H1 (cell line): Measurements from ENCODE around the gene WBP11. TPM values are rescaled to one million over a fixed set of nuclear protein-coding genes. Genes with fewer than 3 reads are reported as not detected.

Experiments used
- BRCA1 ChIP-seq: IDR thresholded peaks from 2 replicates; pipeline ENCODE4 v1.6.1; 2012; ENCODE audit warnings: low read depth, low read length, improper control_type of control experiment
- CTBP2 ChIP-seq: IDR thresholded peaks from 2 replicates; pipeline ENCODE4 v1.7.0; 2011; ENCODE audit warnings: borderline replicate concordance, mild to moderate bottlenecking, moderate library complexity, mixed read lengths, low read length; ENCODE audit not compliant: insufficient read depth, insufficient read length
- HDAC6 ChIP-seq: IDR thresholded peaks from one replicate; pipeline ENCODE4 v1.7.1; 2012; ENCODE audit warnings: low read depth, mild to moderate bottlenecking, inconsistent platforms, low read length, moderate library complexity
- KDM1A ChIP-seq: fragments of 200-600, 300-600 bp; sonication (generic); IDR thresholded peaks from 2 replicates; pipeline ENCODE4 v1.7.1; 2016; ENCODE audit warnings: mild to moderate bottlenecking, low read length, borderline replicate concordance
- SAP30 ChIP-seq: fragments of 300-600 bp; sonication (generic); IDR thresholded peaks from 2 replicates; pipeline ENCODE4 v1.7.1; 2012; ENCODE audit warnings: low read length, moderate library complexity, mild to moderate bottlenecking, inconsistent platforms; ENCODE audit not compliant: insufficient read depth, insufficient replicate concordance
- SIRT6 ChIP-seq: IDR thresholded peaks from one replicate; pipeline ENCODE4 v1.7.1; 2012; ENCODE audit warnings: low read length, inconsistent platforms
- SP1 ChIP-seq: IDR thresholded peaks from 2 replicates; pipeline ENCODE4 v1.6.1; 2011; ENCODE audit warnings: low read depth, low read length
- TBP ChIP-seq: IDR thresholded peaks from 2 replicates; pipeline ENCODE4 v1.6.1; 2011; ENCODE audit warnings: low read depth, low read length, improper control_type of control experiment
- polyA plus RNA-seq, 7 experiments: library from polyadenylated mRNA; depleted of rRNA in 3 of 7; stranded (reverse) in 5 of 7; unstranded in 2 of 7; fragments of >200 nt in 5 of 7; fragments of 200-250 nt in 2 of 7; gene quantifications; 1 replicate in 5 of 7; 2 replicates in 1 of 7; 4 replicates in 1 of 7; pipeline versions ENCODE4 v1.2.1 to v1.2.3, GENCODE V29; 2011 to 2013; ENCODE audit warnings: missing spikeins in 2 of 7, mixed read lengths in 2 of 7
- total RNA-seq: library from RNA; stranded (reverse); fragmentation: NEBNext Ultra II Directional; extraction: Animal tissue kit (Norgen Biotek cat#: 25700); gene quantifications from 2 replicates; pipeline ENCODE4 v1.2.1, GENCODE V29; 2021
- TF ChIP-seq, protein P1 (sequence below): fragments of 300-600 bp; sonication (generic); IDR thresholded peaks from 2 replicates; pipeline ENCODE4 v1.7.1; 2012; ENCODE audit warnings: low read length, moderate library complexity, mild to moderate bottlenecking, inconsistent platforms; ENCODE audit not compliant: insufficient replicate concordance
- TF ChIP-seq, protein P2 (sequence below): IDR thresholded peaks from 2 replicates; pipeline ENCODE4 v1.6.1; 2011; ENCODE audit warnings: low read length, improper control_type of control experiment

The WBP11 gene
- total and polyA plus RNA-seq, 2 of the 8 experiments (the other 6 are each of a cell fraction or from before 2014, with no cell fraction given): 22.1 to 134 TPM

- TF ChIP-seq, protein P1, sequence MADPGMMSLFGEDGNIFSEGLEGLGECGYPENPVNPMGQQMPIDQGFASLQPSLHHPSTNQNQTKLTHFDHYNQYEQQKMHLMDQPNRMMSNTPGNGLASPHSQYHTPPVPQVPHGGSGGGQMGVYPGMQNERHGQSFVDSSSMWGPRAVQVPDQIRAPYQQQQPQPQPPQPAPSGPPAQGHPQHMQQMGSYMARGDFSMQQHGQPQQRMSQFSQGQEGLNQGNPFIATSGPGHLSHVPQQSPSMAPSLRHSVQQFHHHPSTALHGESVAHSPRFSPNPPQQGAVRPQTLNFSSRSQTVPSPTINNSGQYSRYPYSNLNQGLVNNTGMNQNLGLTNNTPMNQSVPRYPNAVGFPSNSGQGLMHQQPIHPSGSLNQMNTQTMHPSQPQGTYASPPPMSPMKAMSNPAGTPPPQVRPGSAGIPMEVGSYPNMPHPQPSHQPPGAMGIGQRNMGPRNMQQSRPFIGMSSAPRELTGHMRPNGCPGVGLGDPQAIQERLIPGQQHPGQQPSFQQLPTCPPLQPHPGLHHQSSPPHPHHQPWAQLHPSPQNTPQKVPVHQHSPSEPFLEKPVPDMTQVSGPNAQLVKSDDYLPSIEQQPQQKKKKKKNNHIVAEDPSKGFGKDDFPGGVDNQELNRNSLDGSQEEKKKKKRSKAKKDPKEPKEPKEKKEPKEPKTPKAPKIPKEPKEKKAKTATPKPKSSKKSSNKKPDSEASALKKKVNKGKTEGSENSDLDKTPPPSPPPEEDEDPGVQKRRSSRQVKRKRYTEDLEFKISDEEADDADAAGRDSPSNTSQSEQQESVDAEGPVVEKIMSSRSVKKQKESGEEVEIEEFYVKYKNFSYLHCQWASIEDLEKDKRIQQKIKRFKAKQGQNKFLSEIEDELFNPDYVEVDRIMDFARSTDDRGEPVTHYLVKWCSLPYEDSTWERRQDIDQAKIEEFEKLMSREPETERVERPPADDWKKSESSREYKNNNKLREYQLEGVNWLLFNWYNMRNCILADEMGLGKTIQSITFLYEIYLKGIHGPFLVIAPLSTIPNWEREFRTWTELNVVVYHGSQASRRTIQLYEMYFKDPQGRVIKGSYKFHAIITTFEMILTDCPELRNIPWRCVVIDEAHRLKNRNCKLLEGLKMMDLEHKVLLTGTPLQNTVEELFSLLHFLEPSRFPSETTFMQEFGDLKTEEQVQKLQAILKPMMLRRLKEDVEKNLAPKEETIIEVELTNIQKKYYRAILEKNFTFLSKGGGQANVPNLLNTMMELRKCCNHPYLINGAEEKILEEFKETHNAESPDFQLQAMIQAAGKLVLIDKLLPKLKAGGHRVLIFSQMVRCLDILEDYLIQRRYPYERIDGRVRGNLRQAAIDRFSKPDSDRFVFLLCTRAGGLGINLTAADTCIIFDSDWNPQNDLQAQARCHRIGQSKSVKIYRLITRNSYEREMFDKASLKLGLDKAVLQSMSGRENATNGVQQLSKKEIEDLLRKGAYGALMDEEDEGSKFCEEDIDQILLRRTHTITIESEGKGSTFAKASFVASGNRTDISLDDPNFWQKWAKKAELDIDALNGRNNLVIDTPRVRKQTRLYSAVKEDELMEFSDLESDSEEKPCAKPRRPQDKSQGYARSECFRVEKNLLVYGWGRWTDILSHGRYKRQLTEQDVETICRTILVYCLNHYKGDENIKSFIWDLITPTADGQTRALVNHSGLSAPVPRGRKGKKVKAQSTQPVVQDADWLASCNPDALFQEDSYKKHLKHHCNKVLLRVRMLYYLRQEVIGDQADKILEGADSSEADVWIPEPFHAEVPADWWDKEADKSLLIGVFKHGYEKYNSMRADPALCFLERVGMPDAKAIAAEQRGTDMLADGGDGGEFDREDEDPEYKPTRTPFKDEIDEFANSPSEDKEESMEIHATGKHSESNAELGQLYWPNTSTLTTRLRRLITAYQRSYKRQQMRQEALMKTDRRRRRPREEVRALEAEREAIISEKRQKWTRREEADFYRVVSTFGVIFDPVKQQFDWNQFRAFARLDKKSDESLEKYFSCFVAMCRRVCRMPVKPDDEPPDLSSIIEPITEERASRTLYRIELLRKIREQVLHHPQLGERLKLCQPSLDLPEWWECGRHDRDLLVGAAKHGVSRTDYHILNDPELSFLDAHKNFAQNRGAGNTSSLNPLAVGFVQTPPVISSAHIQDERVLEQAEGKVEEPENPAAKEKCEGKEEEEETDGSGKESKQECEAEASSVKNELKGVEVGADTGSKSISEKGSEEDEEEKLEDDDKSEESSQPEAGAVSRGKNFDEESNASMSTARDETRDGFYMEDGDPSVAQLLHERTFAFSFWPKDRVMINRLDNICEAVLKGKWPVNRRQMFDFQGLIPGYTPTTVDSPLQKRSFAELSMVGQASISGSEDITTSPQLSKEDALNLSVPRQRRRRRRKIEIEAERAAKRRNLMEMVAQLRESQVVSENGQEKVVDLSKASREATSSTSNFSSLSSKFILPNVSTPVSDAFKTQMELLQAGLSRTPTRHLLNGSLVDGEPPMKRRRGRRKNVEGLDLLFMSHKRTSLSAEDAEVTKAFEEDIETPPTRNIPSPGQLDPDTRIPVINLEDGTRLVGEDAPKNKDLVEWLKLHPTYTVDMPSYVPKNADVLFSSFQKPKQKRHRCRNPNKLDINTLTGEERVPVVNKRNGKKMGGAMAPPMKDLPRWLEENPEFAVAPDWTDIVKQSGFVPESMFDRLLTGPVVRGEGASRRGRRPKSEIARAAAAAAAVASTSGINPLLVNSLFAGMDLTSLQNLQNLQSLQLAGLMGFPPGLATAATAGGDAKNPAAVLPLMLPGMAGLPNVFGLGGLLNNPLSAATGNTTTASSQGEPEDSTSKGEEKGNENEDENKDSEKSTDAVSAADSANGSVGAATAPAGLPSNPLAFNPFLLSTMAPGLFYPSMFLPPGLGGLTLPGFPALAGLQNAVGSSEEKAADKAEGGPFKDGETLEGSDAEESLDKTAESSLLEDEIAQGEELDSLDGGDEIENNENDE: no peak
- TF ChIP-seq, protein P2, sequence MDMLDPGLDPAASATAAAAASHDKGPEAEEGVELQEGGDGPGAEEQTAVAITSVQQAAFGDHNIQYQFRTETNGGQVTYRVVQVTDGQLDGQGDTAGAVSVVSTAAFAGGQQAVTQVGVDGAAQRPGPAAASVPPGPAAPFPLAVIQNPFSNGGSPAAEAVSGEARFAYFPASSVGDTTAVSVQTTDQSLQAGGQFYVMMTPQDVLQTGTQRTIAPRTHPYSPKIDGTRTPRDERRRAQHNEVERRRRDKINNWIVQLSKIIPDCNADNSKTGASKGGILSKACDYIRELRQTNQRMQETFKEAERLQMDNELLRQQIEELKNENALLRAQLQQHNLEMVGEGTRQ: no peak
- TF ChIP-seq CTBP2 (no peak), SIRT6 (no peak), SP1 (no peak), HDAC6 (no peak), SAP30 (no peak), BRCA1 (no peak), KDM1A (no peak), TBP (no peak)
Measured at GRCh38 chr12:14825256-14825655, 22.0 kb upstream of the WBP11 start (continued).
